IMR-90 (cell line): ENCODE data around the gene DNAJC7. TPM values are rescaled to one million over a fixed set of nuclear protein-coding genes. Genes with fewer than 3 reads are reported as not detected.

Experiments used
- ATAC-seq: fragments of 200-7000 bp; cut with Tn5 transposase; 2 replicates; pipeline ENCODE4 v1.9.1; 2020; ENCODE audit warnings: low read depth, mild to moderate bottlenecking, moderate library complexity
- BruUV-seq: library from RNA; stranded (reverse); fragments of 400-500 nt; replicated peaks from 2 replicates; lab custom pipeline; 2021; lab: Mats Ljungman, UMichigan
- CTCF ChIA-PET: fragments of 300-600 bp; formaldehyde crosslinking; extraction: SDS; loops from one replicate; lab custom pipeline; 2021; ENCODE audit warnings: antibody characterized with exemption; lab: Yijun Ruan, JAX
- POLR2A ChIA-PET: fragments of 300-600 bp; sonication (Branson Sonifier 250); formaldehyde crosslinking; loops from one replicate; lab custom pipeline; 2022; ENCODE audit warnings: antibody characterized with exemption; ENCODE audit not compliant: unreplicated experiment; lab: Charles Lee
- DNase-seq: peaks from one replicate; pipeline ENCODE4 v3.0.0; 2013
- H2AFZ ChIP-seq: replicated peaks from 2 replicates; pipeline ENCODE3; 2013; ENCODE audit warnings: low read length, mild to moderate bottlenecking; ENCODE audit not compliant: poor library complexity
- H2AK5ac ChIP-seq: 2 replicates; pipeline ENCODE4 v1.6.1; 2013; ENCODE audit warnings: low read depth, low read length, inconsistent platforms
- H2AK9ac ChIP-seq: replicated peaks from 2 replicates; pipeline ENCODE3; 2013; ENCODE audit warnings: mild to moderate bottlenecking, low read depth, low read length, moderate library complexity; ENCODE audit not compliant: poor library complexity
- H2BK120ac ChIP-seq: 2 replicates; pipeline ENCODE4 v1.6.1; 2013; ENCODE audit warnings: low read depth, low read length, inconsistent platforms
- H2BK15ac ChIP-seq: 3 replicates; pipeline ENCODE4 v1.6.1; 2013; ENCODE audit warnings: low read depth, low read length, inconsistent platforms
- H2BK20ac ChIP-seq: 2 replicates; pipeline ENCODE4 v1.6.1; 2013; ENCODE audit warnings: low read depth, mild to moderate bottlenecking, inconsistent platforms, low read length, moderate library complexity
- H2BK5ac ChIP-seq: 2 replicates; pipeline ENCODE4 v1.6.1; 2013; ENCODE audit warnings: mild to moderate bottlenecking, low read depth, low read length, inconsistent platforms; ENCODE audit not compliant: poor library complexity, severe bottlenecking
- H3K14ac ChIP-seq: replicated peaks from 2 replicates; pipeline ENCODE4 v1.6.1; 2013; ENCODE audit warnings: low read depth, low read length, inconsistent platforms
- H3K18ac ChIP-seq: 2 replicates; pipeline ENCODE4 v1.6.1; 2013; ENCODE audit warnings: low read depth, low read length, control low read depth
- H3K23ac ChIP-seq: 2 replicates; pipeline ENCODE4 v1.6.1; 2013; ENCODE audit warnings: low read depth, low read length, inconsistent platforms
- H3K27ac ChIP-seq: 2 replicates; pipeline ENCODE4 v1.5.1; 2013; ENCODE audit warnings: mild to moderate bottlenecking, control low read depth, low read length; ENCODE audit not compliant: insufficient read depth
- H3K27me3 ChIP-seq: 2 replicates; pipeline ENCODE4 v1.6.1; 2013; ENCODE audit warnings: low read length; ENCODE audit not compliant: control insufficient read depth, insufficient read depth
- H3K36me3 ChIP-seq: 2 replicates; pipeline ENCODE4 v1.6.1; 2013; ENCODE audit warnings: low read length, mixed read lengths; ENCODE audit not compliant: control insufficient read depth, insufficient read depth
- H3K4ac ChIP-seq: 2 replicates; pipeline ENCODE4 v1.6.1; 2013; ENCODE audit warnings: low read depth, low read length, inconsistent platforms
- H3K4me1 ChIP-seq: 2 replicates; pipeline ENCODE4 v1.6.1; 2013; ENCODE audit warnings: low read length, mixed read lengths; ENCODE audit not compliant: control insufficient read depth, insufficient read depth
- H3K4me2 ChIP-seq: 2 replicates; pipeline ENCODE4 v1.6.1; 2013; ENCODE audit warnings: low read depth, mild to moderate bottlenecking, control low read depth, low read length, moderate library complexity
- H3K4me3 ChIP-seq: 2 replicates; pipeline ENCODE4 v1.5.1; 2013; ENCODE audit warnings: low read depth, mild to moderate bottlenecking, control low read depth, low read length, moderate library complexity; ENCODE audit not compliant: insufficient read depth
- H3K56ac ChIP-seq: 2 replicates; pipeline ENCODE4 v1.6.1; 2013; ENCODE audit warnings: low read length, inconsistent platforms; ENCODE audit not compliant: insufficient read depth; ENCODE audit errors: extremely low read depth
- H3K79me1 ChIP-seq, 2 experiments: 2 replicates each; pipeline ENCODE4 v1.6.1; 2013; ENCODE audit warnings: low read length in 2 of 2, inconsistent platforms in 1 of 2, low read depth in 1 of 2
- H3K9ac ChIP-seq: 2 replicates; pipeline ENCODE4 v1.6.1; 2013; ENCODE audit warnings: low read depth, low read length, control low read depth
- H3K9me1 ChIP-seq: 2 replicates; pipeline ENCODE4 v1.6.1; 2013; ENCODE audit warnings: low read length, inconsistent platforms; ENCODE audit not compliant: insufficient read depth
- H3K9me3 ChIP-seq: 2 replicates; pipeline ENCODE4 v1.6.1; 2013; ENCODE audit warnings: low read length; ENCODE audit not compliant: control insufficient read depth, insufficient read depth
- H4K20me1 ChIP-seq: 2 replicates; pipeline ENCODE4 v1.6.1; 2013; ENCODE audit warnings: low read length, inconsistent platforms; ENCODE audit not compliant: insufficient read depth
- H4K5ac ChIP-seq: 2 replicates; pipeline ENCODE4 v1.6.1; 2013; ENCODE audit warnings: mild to moderate bottlenecking, low read depth, low read length, control low read depth
- H4K8ac ChIP-seq, 2 experiments: 2 replicates each; pipeline ENCODE4 v1.6.1; 2013; ENCODE audit warnings: low read depth in 2 of 2, low read length in 2 of 2, control low read depth in 1 of 2, inconsistent platforms in 1 of 2
- H4K91ac ChIP-seq: 2 replicates; pipeline ENCODE4 v1.6.1; 2013; ENCODE audit warnings: low read depth, low read length, inconsistent platforms; ENCODE audit not compliant: insufficient read depth
- BHLHE40 ChIP-seq: fragments of 150-350 bp; IDR thresholded peaks from 2 replicates; pipeline ENCODE4 v1.6.1; 2016; ENCODE audit warnings: mild to moderate bottlenecking, low read depth, low read length
- CEBPB ChIP-seq: IDR thresholded peaks from 2 replicates; pipeline ENCODE4 v1.6.1; 2012; ENCODE audit warnings: low read depth, low read length, improper control_type of control experiment
- CHD1 ChIP-seq: IDR thresholded peaks from 2 replicates; pipeline ENCODE4 v1.6.1; 2012; ENCODE audit warnings: low read depth, low read length, improper control_type of control experiment
- CTCF ChIP-seq: conservative IDR thresholded peaks from 2 replicates; pipeline ENCODE4 v1.5.1; 2012; ENCODE audit warnings: mild to moderate bottlenecking, low read depth, low read length, improper control_type of control experiment
- ELK1 ChIP-seq: fragments of 150-350 bp; IDR thresholded peaks from 2 replicates; pipeline ENCODE4 v1.6.1; 2016; ENCODE audit warnings: low read depth, mild to moderate bottlenecking, low read length, moderate library complexity, borderline replicate concordance
- FOS ChIP-seq: fragments of 150-350 bp; IDR thresholded peaks from 2 replicates; pipeline ENCODE4 v1.6.1; 2016; ENCODE audit warnings: low read depth, low read length
- MAFK ChIP-seq: IDR thresholded peaks from 2 replicates; pipeline ENCODE4 v1.6.1; 2012; ENCODE audit warnings: low read depth, low read length, improper control_type of control experiment
- MAZ ChIP-seq: IDR thresholded peaks from 2 replicates; pipeline ENCODE4 v1.6.1; 2012; ENCODE audit warnings: low read depth, mild to moderate bottlenecking, low read length, improper control_type of control experiment, moderate library complexity, borderline replicate concordance
- NFE2L2 ChIP-seq: fragments of 150-350 bp; IDR thresholded peaks from 2 replicates; pipeline ENCODE4 v1.6.1; 2016; ENCODE audit warnings: low read depth, mild to moderate bottlenecking, low read length
- POLR2A ChIP-seq: IDR thresholded peaks from 2 replicates; pipeline ENCODE4 v1.6.1; 2012; ENCODE audit warnings: mild to moderate bottlenecking, low read depth, low read length
- RAD21 ChIP-seq: IDR thresholded peaks from 2 replicates; pipeline ENCODE4 v1.6.1; 2012; ENCODE audit warnings: low read length, improper control_type of control experiment
- RCOR1 ChIP-seq: IDR thresholded peaks from 2 replicates; pipeline ENCODE4 v1.6.1; 2012; ENCODE audit warnings: mild to moderate bottlenecking, low read length, improper control_type of control experiment; ENCODE audit not compliant: insufficient replicate concordance
- RFX5 ChIP-seq: IDR thresholded peaks from 2 replicates; pipeline ENCODE4 v1.8.0; 2012; ENCODE audit warnings: low read depth, mild to moderate bottlenecking, low read length, moderate library complexity
- SMC3 ChIP-seq: fragments of 150-350 bp; IDR thresholded peaks from 2 replicates; pipeline ENCODE4 v1.6.1; 2016; ENCODE audit warnings: low read depth, mild to moderate bottlenecking, antibody characterized with exemption, low read length, moderate library complexity
- USF2 ChIP-seq: fragments of 150-350 bp; IDR thresholded peaks from 2 replicates; pipeline ENCODE4 v1.6.1; 2017; ENCODE audit warnings: mild to moderate bottlenecking, antibody characterized with exemption, low read length, low read depth
- dilution Hi-C: fragments of 300-500 bp; cut with HindIII; formaldehyde crosslinking; loops from one replicate; pipeline ENCODE4 v1.14.3; 2018; ENCODE audit warnings: low sequenced_read_pairs; ENCODE audit not compliant: unreplicated experiment
- in situ Hi-C: fragments of 300-500 bp; cut with MboI; formaldehyde crosslinking; loops from 3 replicates; pipeline ENCODE4 v1.14.3; 2019; ENCODE audit warnings: low sequenced_read_pairs, inconsistent platforms, mixed read lengths
- intact Hi-C: fragments of 100-400 bp; cut with micrococcal nuclease; formaldehyde crosslinking; loops from 2 replicates; pipeline ENCODE4 v1.10.0; 2022
- polyA plus RNA-seq, 3 experiments: library from polyadenylated mRNA; depleted of rRNA; stranded (reverse); fragments of >200 nt; gene quantifications; 2 replicates each; pipeline ENCODE4 v1.2.3, GENCODE V29; 2012; ENCODE audit warnings: low replicate concordance in 1 of 3
- total RNA-seq: library from RNA; depleted of rRNA; stranded (reverse); fragments of >200 nt; gene quantifications from 2 replicates; pipeline ENCODE4 v1.2.3, GENCODE V29; 2012

Gene DNAJC7
- total and polyA plus RNA-seq, 2 of the 4 experiments (the other 2 are of a cell fraction): 49.3 to 71.7 TPM

- no peaks in the 10 kb centered on the region for H3K9me1 ChIP-seq
- H3K36me3 ChIP-seq: no peaks in the 10 kb centered on the region
- DNase-seq: no peak
- no peak overlapping the region for H3K23ac ChIP-seq
- H3K27ac ChIP-seq: no peak overlapping the region
- no peak overlapping the region for H2AK5ac ChIP-seq
- POLR2A ChIA-PET: interaction anchor here (0.5 kb wide), 1 partner anchor 17 kb away, joined by 11 read pairs; no protein-coding TSS in a partner anchor
- no peak overlapping the region for H4K5ac ChIP-seq
- peaks cover 33% of the 10 kb centered on the region for H3K27me3 ChIP-seq
- H4K8ac ChIP-seq: no peak overlapping the region
- dilution Hi-C loops: no loop called here
- TF ChIP-seq RAD21 (no peak), POLR2A (no peak), ELK1 (no peak), RFX5 (no peak), FOS (no peak), BHLHE40 (no peak), SMC3 (no peak), CEBPB (no peak), USF2 (no peak), CHD1 (no peak), MAZ (no peak), NFE2L2 (no peak), CTCF (no peak), RCOR1 (no peak), MAFK (no peak)
- no peak overlapping the region for H4K91ac ChIP-seq
- H4K20me1 ChIP-seq: no peaks in the 10 kb centered on the region
- CTCF ChIA-PET: interaction anchor here (0.6 kb wide), 1 partner anchor 10 kb away, joined by 3 read pairs; no protein-coding TSS in a partner anchor
- H3K9ac ChIP-seq: no peak overlapping the region
- no peak overlapping the region for H3K4me3 ChIP-seq
- H2AFZ ChIP-seq: no peak overlapping the region
- no peak overlapping the region for H3K18ac ChIP-seq
- H3K4ac ChIP-seq: no peak overlapping the region
- H2BK15ac ChIP-seq: no peak overlapping the region
- no peak overlapping the region for H3K56ac ChIP-seq
- H3K14ac ChIP-seq: no peak overlapping the region
- H2BK120ac ChIP-seq: no peak overlapping the region
- ATAC-seq: no peak
- in situ Hi-C loops: no loop called here
- H2BK20ac ChIP-seq: no peak overlapping the region
- no peak overlapping the region for H2AK9ac ChIP-seq
- H2BK5ac ChIP-seq: no peak overlapping the region
- H3K4me2 ChIP-seq: no peak overlapping the region
- no peaks in the 10 kb centered on the region for H3K79me1 ChIP-seq
- intact Hi-C loops: no loop called here
- H3K4me1 ChIP-seq: no peaks in the 10 kb centered on the region
- no TSS peak for BruUV-seq
- no peaks in the 10 kb centered on the region for H3K9me3 ChIP-seq
Measured at GRCh38 chr17:42041619-42042018, 24.4 kb upstream of the DNAJC7 start.
